ENCODE results near the gene BLOC1S4. TPM values are rescaled to one million over a fixed set of nuclear protein-coding genes. Genes with fewer than 3 reads are reported as not detected.

Gene BLOC1S4
- total and polyA plus RNA-seq, 7 experiments from 2014 or later: 18.7 to 80.3 (median 44.5) TPM

- Histone ChIP-seq H3K4me3 (ENCODE audit: low read length) (no peak overlapping the region), H3K9me3 (ENCODE audit: control insufficient read depth in 2 of 3, low read length in 3 of 3) (peaks cover 0 to 6% (median 0%) of the 10 kb centered on the region in 3 experiments), H3K27me3 (ENCODE audit: control insufficient read depth in 2 of 2, insufficient read depth in 2 of 2, low read length in 2 of 2) (no peaks in the 10 kb centered on the region), H3K36me3 (ENCODE audit: control insufficient read depth in 2 of 3, insufficient read depth in 3 of 3, low read length in 3 of 3) (peaks cover 0 to 21% (median 0%) of the 10 kb centered on the region in 3 experiments), H3K4me1 (ENCODE audit: control insufficient read depth in 2 of 2, insufficient read depth in 2 of 2, low read length in 2 of 2) (peaks cover 16 to 24% of the 10 kb centered on the region in 2 donors), H3K27ac (ENCODE audit: low read depth, low read length) (no peak overlapping the region)
- ChIA-PET POLR2A (interaction anchor here (0.7 to 12.6 kb wide), 4 partner anchors 9 to 28 kb away, joined by 3 to 696 read pairs (median 9); partner anchors contain the start of genes BLOC1S4, MRFAP1L1 and S100P), CTCF (no interaction called here)
- intact Hi-C loops (cut with micrococcal nuclease): no loop called here
- peaks cover 0 to 16% (median 4%) of the 10 kb centered on the region in 11 donors for H3K9me3 Mint-ChIP-seq
- H3K27me3 Mint-ChIP-seq: no peaks in the 10 kb centered on the region
- H3K36me3 Mint-ChIP-seq: peaks cover 6 to 52% (median 41%) of the 10 kb centered on the region in 5 donors
- H3K4me1 Mint-ChIP-seq: peaks cover 19 to 50% (median 38%) of the 10 kb centered on the region in 7 donors
- H3K27ac Mint-ChIP-seq: peak overlapping the region in 5 of 9 donors; percentile 28 to 70 (median 51)
- DNase-seq: no peak
- ATAC-seq: no peak
- H3K4me3 Mint-ChIP-seq: no peak overlapping the region
Measured at GRCh38 chr4:6681191-6681590, 34.8 kb upstream of the BLOC1S4 start.

GRCh38 chr4:6682862-6683590, 32.9 kb upstream of the BLOC1S4 start:
- Mint-ChIP-seq H3K9me3 (peaks cover 0 to 14% (median 4%) of the 10 kb centered on the region in 11 donors), H3K27ac (peak overlapping the region in 2 of 9 donors; percentile 18 to 36), H3K27me3 (no peaks in the 10 kb centered on the region), H3K4me3 (no peak overlapping the region), H3K4me1 (peaks cover 4 to 52% (median 31%) of the 10 kb centered on the region in 7 donors), H3K36me3 (peaks cover 6 to 46% (median 26%) of the 10 kb centered on the region in 5 donors)
- no peaks in the 10 kb centered on the region for H3K27me3 ChIP-seq (ENCODE audit: control insufficient read depth in 2 of 2, insufficient read depth in 2 of 2, low read length in 2 of 2)
- ATAC-seq (no peak), DNase-seq (no peak)
- H3K27ac ChIP-seq (ENCODE audit: low read depth, low read length): no peak overlapping the region
- CTCF ChIA-PET: no interaction called here
- H3K9me3 ChIP-seq (ENCODE audit: control insufficient read depth in 2 of 3, low read length in 3 of 3): peaks cover 0 to 6% (median 0%) of the 10 kb centered on the region in 3 experiments
- peaks cover 0 to 6% (median 0%) of the 10 kb centered on the region in 3 experiments for H3K36me3 ChIP-seq (ENCODE audit: control insufficient read depth in 2 of 3, insufficient read depth in 3 of 3, low read length in 3 of 3)
- peaks cover 0 to 17% of the 10 kb centered on the region in 2 donors for H3K4me1 ChIP-seq (ENCODE audit: control insufficient read depth in 2 of 2, insufficient read depth in 2 of 2, low read length in 2 of 2)
- intact Hi-C loops (cut with micrococcal nuclease): no loop called here
- no peak overlapping the region for H3K4me3 ChIP-seq (ENCODE audit: low read length)
- POLR2A ChIA-PET: interaction anchor here (0.7 to 3.3 kb wide), 6 partner anchors 8 to 96 kb away, joined by 3 to 21 read pairs (median 4); partner anchors contain the start of gene MRFAP1L1

DNA sequence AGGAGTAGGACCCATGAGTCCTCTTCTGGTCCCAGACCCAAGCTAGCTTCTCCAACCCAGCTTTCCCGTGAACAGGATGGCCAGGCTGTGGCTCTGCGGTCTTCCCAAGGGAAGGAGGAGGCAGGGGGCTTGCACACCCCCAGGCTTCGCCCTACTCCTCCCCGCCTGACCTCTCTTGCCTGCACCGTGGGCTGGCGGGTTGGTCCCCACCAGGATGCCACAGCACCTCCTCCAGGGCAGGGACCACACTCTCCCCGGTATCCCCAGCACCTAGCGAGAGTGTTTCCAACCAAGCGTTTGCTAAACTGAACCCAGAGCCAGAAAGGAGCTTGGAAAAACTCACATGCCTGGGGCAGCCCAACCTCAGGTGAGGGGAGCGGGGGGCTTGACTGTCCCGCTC, 31.3 kb upstream of the BLOC1S4 start:
- no peaks in the 10 kb centered on the region for H3K36me3 ChIP-seq (ENCODE audit: control insufficient read depth in 2 of 3, insufficient read depth in 3 of 3, low read length in 3 of 3)
- no peak for ATAC-seq
- H3K27me3 ChIP-seq (ENCODE audit: control insufficient read depth in 2 of 2, insufficient read depth in 2 of 2, low read length in 2 of 2): no peaks in the 10 kb centered on the region
- Mint-ChIP-seq H3K4me1 (peaks cover 14 to 60% (median 36%) of the 10 kb centered on the region in 7 donors), H3K4me3 (no peak overlapping the region), H3K36me3 (peaks cover 6 to 40% (median 14%) of the 10 kb centered on the region in 5 donors), H3K27ac (peak overlapping the region in 2 of 9 donors; percentile 53 to 97), H3K27me3 (no peaks in the 10 kb centered on the region), H3K9me3 (peaks cover 0 to 11% (median 4%) of the 10 kb centered on the region in 11 donors)
- ChIA-PET CTCF (interaction anchor here (1.2 to 1.5 kb wide), 2 partner anchors 10 to 17 kb away, joined by 3 read pairs; no protein-coding TSS in a partner anchor), POLR2A (interaction anchor here (1.5 to 3.3 kb wide), 6 partner anchors 9 to 43 kb away, joined by 3 to 21 read pairs (median 12); partner anchors contain the start of gene MRFAP1L1)
- H3K9me3 ChIP-seq (ENCODE audit: control insufficient read depth in 2 of 3, low read length in 3 of 3): peaks cover 0 to 6% (median 0%) of the 10 kb centered on the region in 3 experiments
- intact Hi-C loops (cut with micrococcal nuclease): no loop called here
- peaks cover 13 to 28% of the 10 kb centered on the region in 2 donors for H3K4me1 ChIP-seq (ENCODE audit: control insufficient read depth in 2 of 2, insufficient read depth in 2 of 2, low read length in 2 of 2)
- H3K4me3 ChIP-seq (ENCODE audit: low read length): no peak overlapping the region
- DNase-seq: no peak
- no peak overlapping the region for H3K27ac ChIP-seq (ENCODE audit: low read depth, low read length)

- H3K27ac Mint-ChIP-seq: peak overlapping the region in 8 of 9 donors; percentile 36 to 97 (median 72)
- intact Hi-C loops (cut with micrococcal nuclease): no loop called here
- H3K27me3 Mint-ChIP-seq: no peaks in the 10 kb centered on the region
- H3K9me3 Mint-ChIP-seq: peaks cover 0 to 2% (median 0%) of the 10 kb centered on the region in 11 donors
- peaks cover 24 to 69% (median 43%) of the 10 kb centered on the region in 7 donors for H3K4me1 Mint-ChIP-seq
- Histone ChIP-seq H3K27me3 (ENCODE audit: control insufficient read depth in 2 of 2, insufficient read depth in 2 of 2, low read length in 2 of 2) (no peaks in the 10 kb centered on the region), H3K4me1 (ENCODE audit: control insufficient read depth in 2 of 2, insufficient read depth in 2 of 2, low read length in 2 of 2) (peaks cover 29 to 43% of the 10 kb centered on the region in 2 donors), H3K36me3 (ENCODE audit: control insufficient read depth in 2 of 3, insufficient read depth in 3 of 3, low read length in 3 of 3) (no peaks in the 10 kb centered on the region), H3K4me3 (ENCODE audit: low read length) (no peak overlapping the region), H3K9me3 (ENCODE audit: control insufficient read depth in 2 of 3, low read length in 3 of 3) (no peaks in the 10 kb centered on the region), H3K27ac (ENCODE audit: low read depth, low read length) (no peak overlapping the region)
- POLR2A ChIA-PET: interaction anchor here (0.6 to 19.4 kb wide), 9 partner anchors 10 to 223 kb away, joined by 3 to 552 read pairs (median 15); partner anchors contain the start of genes BLOC1S4, MRFAP1, MRFAP1L1 and TBC1D14
- peaks cover 0 to 32% (median 0%) of the 10 kb centered on the region in 5 donors for H3K36me3 Mint-ChIP-seq
- CTCF ChIA-PET: interaction anchor here (0.8 to 5.5 kb wide), 5 partner anchors 11 to 187 kb away, joined by 3 to 61 read pairs (median 3); a partner anchor contains a TSS
- ATAC-seq: no peak
- no peak for DNase-seq
- peak overlapping the region in 1 of 10 donors; percentile 25 for H3K4me3 Mint-ChIP-seq
Measured at GRCh38 chr4:6686104-6686787, 29.7 kb upstream of the BLOC1S4 start.

DNA sequence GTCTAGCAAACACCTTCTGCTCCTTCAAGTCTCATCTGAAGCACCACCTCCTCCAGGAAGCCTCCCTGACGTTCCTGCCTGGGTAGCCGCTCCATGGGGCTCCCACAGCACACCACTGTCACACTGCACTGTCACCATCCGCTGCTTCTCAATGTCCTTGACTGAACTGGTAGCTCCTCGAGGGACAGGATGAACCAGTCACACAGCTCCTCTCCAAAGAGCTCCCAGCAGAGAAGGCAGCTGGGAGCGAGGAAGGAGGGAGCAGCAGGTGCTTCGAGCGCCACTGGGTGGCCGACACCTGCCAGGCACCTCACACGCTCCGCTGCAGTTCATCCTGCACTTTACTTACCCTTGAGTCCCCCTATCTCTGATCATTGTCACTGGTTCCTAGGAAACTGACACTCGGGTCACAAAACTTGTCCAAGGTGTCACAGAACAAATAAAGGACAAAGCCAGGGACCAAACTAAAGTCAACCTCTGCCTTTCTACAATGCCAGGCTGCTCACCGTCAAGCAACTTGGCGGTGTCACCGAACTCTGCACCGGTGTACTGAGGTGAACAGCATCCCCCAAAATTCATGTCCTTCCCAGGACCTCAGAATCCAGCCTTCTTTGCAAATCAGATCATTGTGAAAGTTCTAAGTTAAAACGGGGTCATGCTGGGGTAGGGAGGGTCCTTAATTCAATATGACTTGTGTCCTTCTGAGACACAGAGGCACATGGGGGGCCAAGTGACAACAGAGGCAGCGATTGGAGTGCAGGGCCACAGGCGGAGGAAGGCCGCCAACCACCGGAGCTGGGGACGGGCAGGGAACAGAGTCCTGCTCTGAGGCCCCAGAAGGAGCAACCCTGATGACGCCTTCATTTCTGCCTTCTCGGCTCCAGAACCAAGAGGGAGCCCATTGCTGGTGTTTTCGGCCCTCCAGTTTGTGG, 27.8 kb upstream of the BLOC1S4 start:
- intact Hi-C loops (cut with micrococcal nuclease): loop anchor here in 1 of 2 donors (1.0 kb wide), 1 partner anchor 8 kb away; no protein-coding TSS in a partner anchor
- ATAC-seq: no peak
- peak overlapping the region in 7 of 10 donors; percentile 52 to 92 (median 75) for H3K4me3 Mint-ChIP-seq
- no peaks in the 10 kb centered on the region for H3K27me3 ChIP-seq (ENCODE audit: control insufficient read depth in 2 of 2, insufficient read depth in 2 of 2, low read length in 2 of 2)
- H3K4me1 ChIP-seq (ENCODE audit: control insufficient read depth in 2 of 2, insufficient read depth in 2 of 2, low read length in 2 of 2): peaks cover 46 to 58% of the 10 kb centered on the region in 2 donors
- H3K9me3 Mint-ChIP-seq: peaks cover 0 to 2% (median 0%) of the 10 kb centered on the region in 11 donors
- H3K36me3 Mint-ChIP-seq: peaks cover 0 to 26% (median 0%) of the 10 kb centered on the region in 5 donors
- H3K9me3 ChIP-seq (ENCODE audit: control insufficient read depth in 2 of 3, low read length in 3 of 3): no peaks in the 10 kb centered on the region
- H3K4me3 ChIP-seq (ENCODE audit: low read length): peak overlapping the region; percentile 43
- POLR2A ChIA-PET: interaction anchor here (0.5 to 19.4 kb wide), 9 partner anchors 8 to 47 kb away, joined by 3 to 552 read pairs (median 9); partner anchors contain the start of genes BLOC1S4, MRFAP1 and MRFAP1L1
- H3K4me1 Mint-ChIP-seq: peaks cover 35 to 74% (median 57%) of the 10 kb centered on the region in 7 donors
- CTCF ChIA-PET: interaction anchor here (1.3 to 5.5 kb wide), 4 partner anchors 11 to 48 kb away, joined by 3 to 61 read pairs (median 17); partner anchors contain the start of gene MRFAP1
- H3K36me3 ChIP-seq (ENCODE audit: control insufficient read depth in 2 of 3, insufficient read depth in 3 of 3, low read length in 3 of 3): no peaks in the 10 kb centered on the region
- H3K27ac ChIP-seq (ENCODE audit: low read depth, low read length): peak overlapping the region; percentile 61
- H3K27me3 Mint-ChIP-seq: no peaks in the 10 kb centered on the region
- DNase-seq: no peak
- H3K27ac Mint-ChIP-seq: peak overlapping the region; percentile 67 to 99 (median 96)

Measured in naive thymus-derived CD4-positive, alpha-beta T cell (primary cell).